ENCODE results near the gene STK38L.

The STK38L gene

GRCh38 chr12:27345376-27345775 is 101.3 kb downstream of the STK38L start:
- Histone ChIP-seq H3K4me1 (ENCODE audit: control insufficient read depth in 1 of 2, insufficient read depth in 1 of 2, low read depth in 1 of 2, low read length in 1 of 2) (no peaks in the 10 kb centered on the region), H3K27ac (no peak overlapping the region), H3K4me3 (ENCODE audit: low read depth in 1 of 2, low read length in 1 of 2) (no peak overlapping the region), H3K9me3 (no peaks in the 10 kb centered on the region), H3K27me3 (no peaks in the 10 kb centered on the region), H3K36me3 (no peaks in the 10 kb centered on the region)
- TF ChIP-seq, protein P1, sequence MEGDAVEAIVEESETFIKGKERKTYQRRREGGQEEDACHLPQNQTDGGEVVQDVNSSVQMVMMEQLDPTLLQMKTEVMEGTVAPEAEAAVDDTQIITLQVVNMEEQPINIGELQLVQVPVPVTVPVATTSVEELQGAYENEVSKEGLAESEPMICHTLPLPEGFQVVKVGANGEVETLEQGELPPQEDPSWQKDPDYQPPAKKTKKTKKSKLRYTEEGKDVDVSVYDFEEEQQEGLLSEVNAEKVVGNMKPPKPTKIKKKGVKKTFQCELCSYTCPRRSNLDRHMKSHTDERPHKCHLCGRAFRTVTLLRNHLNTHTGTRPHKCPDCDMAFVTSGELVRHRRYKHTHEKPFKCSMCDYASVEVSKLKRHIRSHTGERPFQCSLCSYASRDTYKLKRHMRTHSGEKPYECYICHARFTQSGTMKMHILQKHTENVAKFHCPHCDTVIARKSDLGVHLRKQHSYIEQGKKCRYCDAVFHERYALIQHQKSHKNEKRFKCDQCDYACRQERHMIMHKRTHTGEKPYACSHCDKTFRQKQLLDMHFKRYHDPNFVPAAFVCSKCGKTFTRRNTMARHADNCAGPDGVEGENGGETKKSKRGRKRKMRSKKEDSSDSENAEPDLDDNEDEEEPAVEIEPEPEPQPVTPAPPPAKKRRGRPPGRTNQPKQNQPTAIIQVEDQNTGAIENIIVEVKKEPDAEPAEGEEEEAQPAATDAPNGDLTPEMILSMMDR (IDR thresholded peaks at IDR 0.05): no peak

DNA sequence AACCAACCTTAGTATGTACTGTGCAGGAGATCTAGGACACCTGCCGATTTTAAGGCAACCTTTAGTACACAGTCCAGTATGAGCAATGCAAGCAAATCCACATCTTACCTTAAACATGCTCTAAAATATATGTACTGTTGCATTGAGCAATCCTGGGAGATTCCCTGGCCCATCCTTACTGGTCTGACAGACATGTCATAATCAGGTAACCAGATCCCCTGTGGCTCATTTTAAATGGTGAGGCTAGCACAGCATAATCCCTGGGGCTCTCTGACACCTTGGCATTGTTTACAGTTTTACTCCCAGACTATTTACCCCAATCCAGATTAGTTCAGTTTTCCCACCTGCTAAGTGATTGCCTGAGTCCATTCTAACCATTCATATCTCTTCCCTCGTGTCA is 103.7 kb downstream of the STK38L start:
- Histone ChIP-seq H3K27ac (no peak overlapping the region), H3K4me1 (ENCODE audit: control insufficient read depth in 1 of 2, insufficient read depth in 1 of 2, low read depth in 1 of 2, low read length in 1 of 2) (no peaks in the 10 kb centered on the region), H3K27me3 (no peaks in the 10 kb centered on the region), H3K36me3 (no peaks in the 10 kb centered on the region), H3K9me3 (no peaks in the 10 kb centered on the region), H3K4me3 (ENCODE audit: low read depth in 1 of 2, low read length in 1 of 2) (no peak overlapping the region)
- TF ChIP-seq, protein P1 (IDR thresholded peaks at IDR 0.05): no peak

GRCh38 chr12:27351476-27351875 is 107.4 kb downstream of the STK38L start:
- H3K36me3 ChIP-seq: no peaks in the 10 kb centered on the region
- no peaks in the 10 kb centered on the region for H3K27me3 ChIP-seq
- TF ChIP-seq, protein P1 (IDR thresholded peaks at IDR 0.05): no peak
- no peak overlapping the region for H3K27ac ChIP-seq
- no peaks in the 10 kb centered on the region for H3K9me3 ChIP-seq
- H3K4me1 ChIP-seq (ENCODE audit: control insufficient read depth in 1 of 2, insufficient read depth in 1 of 2, low read depth in 1 of 2, low read length in 1 of 2): no peaks in the 10 kb centered on the region
- H3K4me3 ChIP-seq (ENCODE audit: low read depth in 1 of 2, low read length in 1 of 2): no peak overlapping the region

- Histone ChIP-seq H3K9me3 (no peaks in the 10 kb centered on the region), H3K36me3 (no peaks in the 10 kb centered on the region), H3K4me3 (ENCODE audit: low read depth in 1 of 2, low read length in 1 of 2) (no peak overlapping the region), H3K27me3 (no peaks in the 10 kb centered on the region), H3K4me1 (ENCODE audit: control insufficient read depth in 1 of 2, insufficient read depth in 1 of 2, low read depth in 1 of 2, low read length in 1 of 2) (no peaks in the 10 kb centered on the region), H3K27ac (no peak overlapping the region)
- TF ChIP-seq, protein P1 (IDR thresholded peaks at IDR 0.05): no peak
Measured at GRCh38 chr12:27355486-27355885, 111.4 kb downstream of the STK38L start.

GRCh38 chr12:27355979-27356378 is 111.9 kb downstream of the STK38L start:
- TF ChIP-seq, protein P1 (IDR thresholded peaks at IDR 0.05): no peak
- no peak overlapping the region for H3K27ac ChIP-seq
- no peak overlapping the region for H3K4me3 ChIP-seq (ENCODE audit: low read depth in 1 of 2, low read length in 1 of 2)
- no peaks in the 10 kb centered on the region for H3K4me1 ChIP-seq (ENCODE audit: control insufficient read depth in 1 of 2, insufficient read depth in 1 of 2, low read depth in 1 of 2, low read length in 1 of 2)
- H3K9me3 ChIP-seq: no peaks in the 10 kb centered on the region
- no peaks in the 10 kb centered on the region for H3K27me3 ChIP-seq
- no peaks in the 10 kb centered on the region for H3K36me3 ChIP-seq

Data from neutrophil (primary cell).